HEK293T (cell line): ENCODE data around the gene NR3C2.

Experiments used
- ARNT ChIP-seq: fragments of 450-650 bp; IDR thresholded peaks from 2 replicates; pipeline ENCODE4 v1.6.1; 2017; ENCODE audit warnings: mild to moderate bottlenecking
- FOXA1 ChIP-seq: fragments of 450-650 bp; IDR thresholded peaks from 2 replicates; pipeline ENCODE4 v1.6.1; 2016; ENCODE audit warnings: mild to moderate bottlenecking
- FOXK2 ChIP-seq: fragments of 450-650 bp; IDR thresholded peaks from 2 replicates; pipeline ENCODE4 v1.6.1; 2016; ENCODE audit warnings: mild to moderate bottlenecking
- FOXM1 ChIP-seq: fragments of 450-650 bp; IDR thresholded peaks from 2 replicates; pipeline ENCODE4 v1.6.1; 2017; ENCODE audit warnings: mild to moderate bottlenecking, borderline replicate concordance
- HDGF ChIP-seq: fragments of 450-650 bp; IDR thresholded peaks from 2 replicates; pipeline ENCODE4 v1.6.1; 2017; ENCODE audit warnings: antibody characterized with exemption, borderline replicate concordance
- L3MBTL2 ChIP-seq: fragments of 450-650 bp; conservative IDR thresholded peaks from 2 replicates; pipeline ENCODE4 v1.6.1; 2016; ENCODE audit warnings: mild to moderate bottlenecking
- PKNOX1 ChIP-seq: fragments of 450-650 bp; IDR thresholded peaks from 2 replicates; pipeline ENCODE4 v1.6.1; 2016
- SP1 ChIP-seq: fragments of 450-650 bp; IDR thresholded peaks from 2 replicates; pipeline ENCODE4 v1.6.1; 2017
- TARDBP ChIP-seq: fragments of 450-650 bp; IDR thresholded peaks from 2 replicates; pipeline ENCODE4 v1.6.1; 2016
- ZNF384 ChIP-seq: fragments of 450-650 bp; IDR thresholded peaks from 2 replicates; pipeline ENCODE4 v1.6.1; 2016

GRCh38 chr4:148453833-148454232 is 11.6 kb upstream of the NR3C2 start:
- no peak for TF ChIP-seq FOXM1
- TF ChIP-seq ZNF384: no peak
- no peak for TF ChIP-seq FOXA1
- no peak for TF ChIP-seq TARDBP
- TF ChIP-seq L3MBTL2: no peak
- TF ChIP-seq ARNT: no peak
- no peak for TF ChIP-seq PKNOX1
- no peak for TF ChIP-seq FOXK2
- no peak for TF ChIP-seq SP1
- TF ChIP-seq HDGF: no peak
